Ishikawa (cell line): Measurements from ENCODE around the gene HSPA2.

Source experiments
- CEBPB ChIP-seq: IDR thresholded peaks from 2 replicates; pipeline ENCODE4 v1.6.1; 2012
- CREB1 ChIP-seq: IDR thresholded peaks from 2 replicates; pipeline ENCODE4 v1.6.1; 2012; ENCODE audit warnings: low read depth
- EGR1 ChIP-seq: IDR thresholded peaks from 2 replicates; pipeline ENCODE4 v1.6.1; 2012
- EP300 ChIP-seq: IDR thresholded peaks from 2 replicates; pipeline ENCODE4 v1.6.1; 2012; ENCODE audit warnings: borderline replicate concordance
- FOXM1 ChIP-seq: IDR thresholded peaks from 2 replicates; pipeline ENCODE4 v1.6.1; 2012; ENCODE audit warnings: low read depth, borderline replicate concordance
- MAX ChIP-seq: IDR thresholded peaks from 2 replicates; pipeline ENCODE4 v1.6.1; 2012
- NFIC ChIP-seq: IDR thresholded peaks from 2 replicates; pipeline ENCODE4 v1.6.1; 2012
- REST ChIP-seq: IDR thresholded peaks from 2 replicates; pipeline ENCODE4 v1.6.1; 2012; ENCODE audit warnings: low read depth, mild to moderate bottlenecking
- TAF1 ChIP-seq: IDR thresholded peaks from 2 replicates; pipeline ENCODE4 v1.6.1; 2012; ENCODE audit warnings: low read depth, mild to moderate bottlenecking
- YY1 ChIP-seq: IDR thresholded peaks from 2 replicates; pipeline ENCODE4 v1.6.1; 2012; ENCODE audit warnings: low read depth

- TF ChIP-seq YY1 (no peak), EP300 (no peak), CEBPB (no peak), NFIC (no peak), EGR1 (no peak), CREB1 (no peak), MAX (no peak), REST (no peak), TAF1 (no peak), FOXM1 (no peak)
Measured at GRCh38 chr14:64572386-64573104, 32.0 kb downstream of the HSPA2 start.
